Amniotic epithelial cell (primary cell): ENCODE data around the gene NBPF3.

Experiments used
- DNase-seq: peaks from one replicate; pipeline ENCODE4 v3.0.0-alpha.2; 2010; ENCODE audit warnings: low read depth

NBPF3 gene

DNA sequence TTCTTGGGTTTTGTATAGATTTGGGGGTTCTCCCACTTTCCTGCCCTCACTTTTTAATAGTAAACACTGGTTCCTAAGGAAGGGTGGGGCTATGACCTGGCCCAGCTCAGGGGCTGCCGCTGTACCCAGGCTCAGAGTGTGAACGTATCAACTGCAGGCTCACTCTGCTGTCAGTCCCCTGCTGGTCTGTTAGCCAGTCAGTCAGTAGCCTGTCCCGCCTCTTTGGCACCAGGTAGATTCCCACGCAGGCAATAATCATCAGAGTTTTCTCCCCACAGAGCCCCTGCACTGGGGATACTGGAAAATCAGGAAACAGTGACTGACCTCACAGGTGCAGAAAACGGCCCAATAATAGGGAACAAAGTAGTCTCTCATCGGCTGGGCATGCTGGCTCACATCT is 54.3 kb downstream of the NBPF3 start:
- no peak for DNase-seq

DNA sequence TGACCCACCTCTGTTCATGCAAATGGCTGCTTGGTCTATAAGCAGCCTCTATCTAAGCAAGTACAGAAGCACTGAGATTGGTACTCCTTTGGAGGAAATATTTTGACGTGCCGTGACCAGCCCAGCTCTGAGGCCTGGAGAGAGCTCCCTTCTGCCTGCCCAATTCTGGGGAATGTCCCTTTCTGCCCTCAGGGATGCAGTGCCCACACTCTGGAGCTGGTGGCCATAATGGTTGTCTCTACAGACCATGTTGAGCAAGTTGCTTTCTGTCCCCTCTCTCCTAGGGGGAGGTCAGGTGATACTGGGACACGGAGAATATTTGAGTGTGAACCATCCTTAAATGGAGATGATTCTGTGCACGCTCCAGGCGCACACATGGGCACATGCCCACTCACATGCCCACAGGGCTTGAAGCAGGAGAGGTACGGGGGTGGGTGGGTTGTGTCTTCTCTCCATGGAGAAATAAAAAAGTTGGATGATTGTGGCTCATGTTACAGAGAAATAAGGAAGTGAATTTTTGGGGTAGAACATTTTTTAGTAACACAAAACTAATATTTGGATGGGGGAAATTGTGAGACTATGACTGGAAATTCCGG is 55.4 kb downstream of the NBPF3 start:
- DNase-seq: no peak

DNA sequence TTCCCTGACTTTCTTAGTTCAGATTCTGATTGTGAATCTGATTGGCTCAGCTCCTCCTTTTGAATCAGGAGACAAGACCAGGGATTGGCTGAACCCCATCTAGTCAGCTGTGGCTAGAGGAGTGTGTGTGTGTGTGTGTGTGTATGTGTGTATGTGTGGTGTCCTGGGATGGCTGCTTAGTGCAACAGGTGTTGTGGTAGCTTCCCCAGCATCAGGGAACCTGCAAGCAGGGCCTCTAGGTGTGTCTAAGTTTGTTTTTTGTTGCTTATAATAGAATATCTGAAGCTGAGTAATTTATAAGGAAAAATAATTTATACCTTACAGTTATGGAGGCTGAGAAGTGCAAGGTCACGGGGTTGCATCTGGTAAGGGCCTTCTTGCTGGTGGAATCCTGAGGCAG is 56.1 kb downstream of the NBPF3 start:
- DNase-seq: no peak

DNA sequence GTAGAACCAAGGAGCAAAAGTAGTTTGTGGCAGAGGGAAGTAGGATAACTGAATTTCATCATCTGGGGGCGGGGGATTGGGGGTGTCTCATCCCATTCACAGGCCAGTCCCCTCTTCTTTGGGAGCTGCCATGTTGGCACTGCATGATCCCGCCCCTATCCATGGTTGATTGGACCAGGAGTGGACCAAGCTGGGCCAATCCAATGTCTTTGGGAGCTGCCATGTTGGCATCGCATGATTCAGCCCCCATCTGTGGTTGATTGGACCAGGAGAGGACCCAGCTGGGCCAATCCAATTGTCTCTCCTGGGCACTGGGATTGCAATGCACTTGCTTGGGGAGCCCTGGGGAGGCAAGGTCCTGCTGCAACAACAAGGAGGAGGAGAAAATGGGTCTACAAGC is 56.9 kb downstream of the NBPF3 start:
- DNase-seq: no peak

DNA sequence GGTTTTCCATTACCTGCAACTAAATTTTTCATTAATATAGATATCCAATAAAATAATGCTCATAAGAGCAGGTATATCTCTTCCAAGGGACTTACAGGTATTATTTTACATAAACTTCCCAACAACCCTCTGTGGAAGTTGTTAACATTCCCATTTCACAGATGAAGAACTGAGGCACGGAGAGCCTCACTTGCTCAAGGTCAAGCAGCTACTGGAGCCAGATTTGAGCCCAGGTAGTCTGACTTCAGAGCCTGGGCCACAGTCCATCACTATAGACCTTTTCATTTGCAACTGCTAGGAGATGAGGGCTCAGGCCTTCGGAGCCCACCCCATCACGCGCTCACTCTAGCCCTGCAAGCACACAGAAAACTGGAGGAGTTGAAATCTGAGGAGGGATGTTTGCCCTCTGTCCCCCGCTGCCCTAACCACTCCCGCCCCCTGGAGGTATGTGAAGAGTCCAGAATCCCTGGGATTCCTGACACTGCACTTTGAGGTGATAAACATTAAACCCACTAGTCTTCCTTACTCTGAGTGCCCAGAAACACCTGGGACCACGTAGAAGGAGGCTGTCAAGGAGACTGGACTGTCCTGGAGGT is 57.6 kb downstream of the NBPF3 start:
- no peak for DNase-seq

DNA sequence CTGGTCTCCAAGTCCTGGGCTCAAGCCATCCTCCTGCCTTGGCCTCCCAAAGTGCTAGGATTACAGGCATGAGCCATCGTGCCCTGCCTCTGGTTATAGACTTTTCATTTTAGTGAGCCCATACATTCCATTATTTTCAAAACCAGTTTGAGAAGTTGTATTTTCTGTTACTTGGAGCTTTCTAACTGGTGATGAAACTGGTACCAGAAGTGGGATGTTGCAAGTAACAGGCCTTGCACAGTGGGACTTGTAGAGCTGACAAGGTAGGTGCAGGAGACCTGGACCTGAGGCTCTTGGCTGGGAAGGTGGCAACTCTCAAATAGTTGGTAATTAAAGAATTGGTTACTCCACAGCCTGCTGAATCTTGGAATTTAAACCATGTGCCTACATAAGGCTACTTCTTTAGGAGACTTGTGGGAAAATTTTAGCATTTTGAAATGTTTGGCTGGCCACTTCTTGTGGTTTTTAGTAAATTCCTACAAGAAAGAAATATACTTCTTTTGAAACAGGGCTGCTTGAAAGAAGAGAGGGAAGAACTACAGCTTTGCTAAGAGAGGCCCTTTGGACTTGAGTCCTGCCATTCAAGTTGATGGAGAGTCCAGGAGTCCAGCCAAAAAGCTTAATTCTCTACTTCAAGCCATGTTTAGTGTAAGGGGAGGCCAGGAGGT is 59.5 kb downstream of the NBPF3 start:
- DNase-seq: peak; percentile 53

DNA sequence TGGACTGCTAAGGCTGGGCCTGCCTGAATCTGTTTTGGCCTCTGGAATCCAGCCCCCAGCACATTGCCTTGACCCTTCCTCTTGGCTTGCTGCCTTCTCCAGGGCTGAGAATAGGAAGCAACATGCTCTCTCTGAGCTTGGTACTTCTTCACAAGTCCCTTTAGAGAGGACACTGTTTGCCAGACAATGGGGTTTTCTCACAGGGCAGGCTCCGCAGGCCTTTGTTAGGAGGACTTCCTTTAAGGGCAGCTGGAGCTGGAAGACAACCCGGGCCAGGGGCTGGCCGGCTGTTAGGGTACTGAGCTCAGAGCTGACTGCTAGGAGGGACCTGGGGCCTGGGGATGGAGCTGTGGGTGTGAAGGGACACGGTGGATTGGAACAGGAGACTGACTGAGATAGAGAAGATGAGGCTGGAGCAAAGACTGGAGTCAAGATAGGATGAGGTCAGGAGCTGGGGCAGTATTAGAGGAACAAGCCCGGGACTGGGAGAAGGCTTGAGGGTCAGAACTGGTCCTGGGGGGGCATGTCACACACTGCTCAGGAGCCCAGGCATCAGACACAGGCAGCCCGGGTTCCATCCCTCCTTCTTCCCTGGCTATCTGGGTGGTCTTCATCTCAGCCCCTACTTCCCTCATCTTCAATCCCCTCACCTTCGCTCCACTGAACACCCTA is 63.9 kb downstream of the NBPF3 start:
- DNase-seq: no peak

DNA sequence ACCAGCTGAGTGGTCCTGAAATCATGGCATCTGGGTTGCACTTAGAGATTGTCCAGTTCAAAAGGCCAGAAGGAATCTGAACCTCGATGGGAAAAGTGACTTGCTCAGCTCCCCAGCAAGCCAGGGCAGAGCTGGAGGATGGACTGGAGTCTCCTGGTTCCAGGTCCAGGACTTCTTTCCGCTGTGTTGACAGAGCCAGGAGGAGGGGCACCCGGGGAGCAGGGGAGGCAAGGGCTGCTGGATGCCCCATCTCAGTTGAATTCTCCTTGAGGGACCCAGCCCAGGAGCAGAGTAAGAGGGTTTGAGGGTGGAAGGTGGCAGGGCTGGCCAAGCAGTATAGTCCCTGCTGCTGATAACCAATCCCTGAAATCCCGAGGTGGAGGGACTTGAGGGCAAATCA is 66.9 kb downstream of the NBPF3 start:
- no peak for DNase-seq

DNA sequence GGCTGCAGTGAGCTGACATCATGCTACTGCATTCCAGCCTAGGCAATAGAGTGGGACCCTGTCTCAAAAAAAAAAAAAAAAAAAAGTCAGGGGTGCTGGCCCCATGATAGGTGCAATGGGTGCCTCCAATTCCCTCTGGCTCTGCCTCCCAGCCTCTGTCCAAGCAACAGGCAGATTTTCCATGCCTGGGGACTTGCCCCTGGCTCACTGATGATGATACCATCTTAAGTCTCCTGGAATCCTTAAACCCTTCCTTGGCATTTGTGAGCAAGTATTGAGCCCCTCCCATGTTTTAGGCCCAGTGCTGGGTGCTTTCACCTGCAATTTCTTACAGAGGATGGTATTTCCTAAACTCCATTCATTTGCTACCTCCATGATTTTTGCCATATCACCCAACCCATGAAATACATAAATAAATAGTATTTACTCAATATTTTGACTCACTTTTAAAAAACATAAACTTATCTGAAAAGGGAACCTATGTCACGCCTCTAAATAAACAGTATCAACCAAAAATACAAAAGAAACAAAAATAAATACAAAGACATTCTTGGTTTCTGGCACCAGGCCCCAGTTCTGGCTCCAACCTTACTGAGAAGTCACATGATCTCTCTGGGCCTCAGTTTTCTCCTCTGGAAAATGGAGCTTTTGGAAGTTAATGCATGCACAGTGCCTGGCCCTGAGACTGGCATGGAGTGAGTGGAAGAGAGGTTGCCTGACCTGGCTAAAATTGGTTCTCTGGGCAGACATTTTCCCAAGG is 67.8 kb downstream of the NBPF3 start:
- DNase-seq: no peak

DNA sequence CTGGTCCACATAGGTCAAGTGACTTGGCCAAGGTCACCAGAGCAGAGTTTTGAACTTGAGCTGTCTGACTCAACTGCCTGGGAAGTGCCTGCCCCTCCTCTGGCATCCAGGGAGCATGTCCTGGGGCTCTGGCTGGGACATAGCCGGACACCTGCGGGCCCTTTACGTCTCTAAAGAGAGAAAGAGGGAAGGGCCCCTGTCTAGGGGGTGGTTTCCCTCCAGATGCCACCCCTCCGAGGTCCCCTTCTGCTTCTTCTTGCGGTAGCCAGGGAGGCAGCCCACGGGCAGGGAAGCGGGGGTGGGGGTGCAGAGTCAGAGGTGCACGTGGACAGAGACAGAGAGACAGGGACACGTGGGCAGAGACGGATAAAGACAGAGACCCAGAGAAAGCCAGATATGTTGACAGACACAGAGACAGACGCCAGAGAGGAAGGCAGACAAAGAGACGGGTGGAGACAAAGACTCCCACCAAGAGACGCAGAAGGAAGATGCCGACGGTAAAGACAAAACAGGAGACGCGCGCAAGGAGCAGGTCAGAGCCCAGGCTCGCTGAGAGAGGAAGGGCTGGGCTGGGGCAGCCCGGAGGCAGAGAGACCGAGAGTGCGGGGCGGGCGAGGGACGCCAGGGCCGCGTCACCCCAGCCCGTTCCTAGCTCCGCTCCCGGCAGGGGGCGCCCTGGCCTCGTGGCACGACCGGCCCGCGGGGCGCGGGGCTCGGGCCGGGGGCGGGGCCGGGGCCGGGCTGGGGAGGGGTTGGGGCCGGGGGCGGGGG is 68.8 kb downstream of the NBPF3 start:
- no peak for DNase-seq

DNA sequence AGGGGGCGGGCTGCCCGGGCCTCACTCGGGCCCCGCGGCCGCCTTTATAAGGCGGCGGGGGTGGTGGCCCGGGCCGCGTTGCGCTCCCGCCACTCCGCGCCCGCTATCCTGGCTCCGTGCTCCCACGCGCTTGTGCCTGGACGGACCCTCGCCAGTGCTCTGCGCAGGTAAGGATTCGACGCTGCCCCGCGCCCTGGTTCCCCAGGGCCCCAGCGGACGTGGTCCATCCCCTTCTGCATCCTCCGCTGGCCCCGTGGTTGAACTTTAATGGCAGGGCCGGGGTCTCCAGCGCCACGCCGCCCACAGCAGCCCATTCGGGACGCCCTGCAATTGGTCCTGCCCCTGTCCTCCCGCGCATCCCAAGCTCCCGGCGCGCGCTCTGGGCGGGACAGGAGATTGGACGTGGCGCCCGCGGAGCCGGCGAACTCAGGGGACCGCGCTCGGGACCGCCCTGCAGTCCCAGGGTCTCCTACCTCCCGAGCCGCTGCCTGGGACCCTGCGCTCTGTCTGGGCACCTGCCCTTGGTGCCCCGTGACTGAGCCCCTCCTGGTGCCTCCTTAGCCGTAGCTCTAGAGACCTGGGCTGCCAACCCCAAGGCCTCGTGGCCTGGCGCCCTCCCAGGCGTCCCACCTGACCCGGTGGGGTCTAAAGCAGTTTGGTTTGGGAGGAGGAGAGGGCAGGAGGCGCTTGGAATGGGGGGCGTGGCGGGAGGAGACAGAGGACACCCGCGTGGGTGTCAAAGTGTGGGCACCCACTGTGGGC is 69.6 kb downstream of the NBPF3 start, which contains the start of gene ALPL:
Gene ALPL (plus strand): TSS at position 73 of the 762 bp plus-strand sequence. CDS start 44,659 bp downstream, outside the sequence.
- DNase-seq: no peak

DNA sequence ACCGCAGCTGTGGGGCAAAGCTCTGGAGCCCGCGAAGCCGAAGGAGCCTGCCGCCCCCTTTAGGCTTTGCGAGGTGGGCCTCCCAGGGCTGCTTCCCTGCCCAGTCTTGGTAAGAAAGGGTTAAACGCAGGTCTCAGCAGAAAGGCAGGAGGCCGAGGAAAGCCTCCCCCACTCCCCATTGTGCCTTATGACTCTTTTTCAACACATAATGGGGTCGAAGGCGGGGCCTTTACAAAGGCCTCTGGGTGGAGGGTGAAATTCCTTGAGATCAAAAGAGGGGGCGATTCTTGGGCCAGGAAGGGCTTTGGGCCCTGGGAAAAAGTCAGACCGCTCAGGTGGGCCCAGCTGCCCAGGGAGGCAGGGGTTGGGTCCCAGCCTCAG is 70.2 kb downstream of the NBPF3 start:
- no peak for DNase-seq

DNA sequence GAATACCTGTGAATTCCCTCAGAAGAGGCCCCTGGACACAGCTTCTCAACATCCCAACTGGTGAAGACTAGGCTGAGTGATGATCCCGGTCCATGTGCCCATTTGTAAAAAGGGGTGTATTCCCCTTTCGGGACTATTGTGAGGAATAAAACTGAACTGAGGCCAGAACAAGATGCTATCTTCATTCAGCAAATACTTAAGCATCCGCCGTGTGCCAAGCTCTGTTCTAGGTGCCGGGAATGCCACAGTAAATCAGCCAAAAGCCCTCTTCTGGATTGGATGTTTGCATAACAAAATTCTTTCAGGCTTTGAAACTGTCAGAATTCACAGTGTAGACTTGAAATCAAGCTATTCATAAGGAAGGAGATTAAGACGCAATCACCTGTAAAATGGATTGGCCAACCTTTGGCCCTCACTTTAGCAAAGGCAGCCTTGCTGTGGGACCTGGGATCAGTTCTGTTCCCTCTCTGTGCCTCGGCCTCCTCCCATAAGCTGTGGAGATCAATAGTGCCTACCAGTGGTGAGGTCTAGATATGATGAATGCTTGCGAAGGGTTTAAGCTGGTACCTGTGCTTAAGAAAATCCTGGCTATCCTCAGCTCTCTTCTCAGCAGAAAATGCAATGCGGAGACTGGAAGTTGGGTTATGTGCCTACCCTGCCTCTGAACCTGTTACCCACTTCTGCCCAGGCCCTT is 71.1 kb downstream of the NBPF3 start:
- DNase-seq: peak; percentile 35

DNA sequence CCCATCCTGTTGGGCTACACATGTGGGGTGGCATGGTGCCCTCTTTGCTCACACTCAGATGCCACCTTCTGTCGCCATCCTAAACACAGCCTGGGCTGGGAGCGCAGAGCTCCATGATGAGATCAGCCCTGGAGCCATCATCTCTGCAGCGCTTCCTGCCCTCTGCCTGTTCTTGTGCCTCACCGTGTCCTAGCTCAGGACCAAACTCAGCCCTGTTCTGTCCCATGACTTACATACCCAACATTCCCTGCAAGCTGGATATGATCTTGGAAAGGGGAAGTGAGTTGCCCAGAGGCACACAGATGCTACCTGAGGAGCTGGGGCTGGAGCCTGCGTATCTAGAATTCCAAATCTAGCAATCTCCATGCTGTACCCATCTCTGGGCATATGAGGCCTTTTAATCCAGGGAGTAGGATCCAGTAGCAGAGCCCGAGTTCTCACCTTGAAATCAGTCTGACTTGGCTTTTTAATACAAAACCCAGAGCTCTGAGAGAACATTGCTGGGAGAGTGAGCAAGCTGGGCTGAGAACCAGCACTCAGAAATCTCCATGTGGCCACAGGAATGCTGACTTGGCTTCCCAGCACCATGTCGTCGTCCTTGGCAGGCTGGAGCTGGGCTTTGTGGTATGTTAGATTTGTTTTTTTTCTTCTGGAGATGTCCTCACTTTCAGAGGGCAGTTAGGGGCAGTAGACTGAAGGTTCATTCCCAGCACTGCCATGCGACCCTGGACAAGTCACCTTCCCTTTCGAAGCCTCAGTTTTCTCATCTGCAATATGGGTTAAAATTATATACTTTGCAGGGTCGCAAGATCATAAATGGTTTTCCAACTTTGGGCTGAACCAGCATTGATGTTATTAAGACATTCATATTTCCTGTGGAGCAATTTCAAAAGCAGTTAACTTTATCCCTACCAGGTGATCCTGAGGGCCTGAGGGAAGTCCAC is 71.9 kb downstream of the NBPF3 start:
- DNase-seq: peak; percentile 97

DNA sequence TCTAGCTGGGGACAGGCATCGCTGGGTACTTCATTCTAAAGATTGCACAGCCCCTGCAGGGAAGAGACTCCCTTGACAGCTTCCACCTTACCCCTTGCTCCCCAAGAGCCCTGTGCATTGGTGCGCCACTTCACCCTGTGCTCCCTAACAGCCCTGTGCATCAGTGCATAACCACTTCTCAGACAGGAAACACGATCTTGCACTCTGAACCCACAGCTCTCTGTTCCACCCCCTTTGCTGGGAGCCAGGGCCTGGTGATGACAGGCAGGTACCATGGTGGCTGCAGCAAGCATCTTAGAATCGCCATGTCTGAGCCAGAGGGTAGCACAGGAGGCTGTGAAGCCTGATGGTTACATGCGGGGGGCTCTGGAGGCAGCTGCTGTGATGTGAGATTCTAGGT is 74.3 kb downstream of the NBPF3 start:
- DNase-seq: no peak

DNA sequence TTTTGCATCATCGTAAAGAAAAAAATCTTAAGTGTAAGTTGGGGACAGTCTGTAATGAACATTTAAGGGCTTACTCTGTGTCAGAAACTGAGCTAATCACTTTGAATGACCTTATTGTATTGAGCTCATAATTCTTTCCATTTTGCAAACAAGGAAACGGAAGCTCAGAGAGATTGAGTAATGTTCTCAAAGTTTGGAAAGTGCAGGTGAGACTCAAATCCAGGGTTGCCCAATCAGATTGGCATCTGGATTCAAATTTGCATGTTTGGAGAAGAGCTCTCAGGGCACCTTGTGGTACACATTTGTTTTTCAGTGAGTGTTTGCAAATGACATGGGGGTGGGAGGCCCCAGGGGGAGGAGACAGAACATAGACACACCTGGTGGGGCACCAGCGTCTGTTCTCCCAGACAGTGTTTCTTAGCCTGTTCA is 77.2 kb downstream of the NBPF3 start:
- DNase-seq: no peak

DNA sequence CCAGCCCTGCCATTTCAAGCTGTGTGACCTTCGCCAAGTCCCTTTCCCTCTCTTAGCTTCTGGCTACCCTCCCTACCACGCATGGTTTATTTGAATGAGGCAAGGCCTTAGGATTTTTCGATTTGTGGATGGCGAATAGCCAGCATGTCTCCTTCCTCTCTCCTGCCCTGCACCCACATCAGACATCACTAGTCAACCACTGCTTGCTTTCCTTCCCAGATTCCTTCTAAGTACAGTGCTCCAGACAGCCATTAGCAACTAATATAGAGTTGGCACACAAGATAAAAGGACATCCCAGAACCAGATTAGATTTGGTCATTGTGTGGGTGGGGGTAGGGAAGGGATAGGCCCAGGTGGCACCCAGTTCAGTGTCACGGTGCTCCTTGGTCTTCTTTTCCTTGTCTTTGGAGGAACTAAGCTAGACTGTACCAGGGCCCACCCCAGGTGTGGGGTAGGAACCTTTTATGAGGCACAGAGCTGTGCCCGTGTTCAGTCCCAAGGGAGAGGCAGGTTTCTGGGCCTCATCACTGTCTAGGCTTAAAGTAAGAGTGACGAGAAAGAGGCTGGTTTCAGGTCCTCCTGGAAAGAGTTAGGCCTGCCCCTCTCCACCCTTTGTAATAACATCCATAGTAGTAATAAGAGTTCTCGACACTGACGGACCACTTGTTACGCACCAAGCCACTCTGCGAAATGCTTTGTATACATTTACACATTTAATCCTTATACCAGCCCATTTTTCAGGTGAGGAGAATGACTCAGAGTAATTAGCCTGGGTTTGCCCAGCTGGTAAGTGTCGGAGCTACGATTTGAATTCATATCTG is 77.9 kb downstream of the NBPF3 start:
- DNase-seq: no peak
